HG02970 (cell line): ENCODE data around the gene FRRS1.
"Not testable (repeated sequence)": the region's sequence is repeated elsewhere in the genome, so short reads cannot be mapped to it uniquely, and the experiment has no call there.

ENCODE experiments used
- ATAC-seq: cut with Tn5 transposase; IDR thresholded peaks from one replicate; pipeline ENCODE4 v1.9.1; 2021; ENCODE audit warnings: mild to moderate bottlenecking, moderate library complexity, moderate number of reproducible peaks; ENCODE audit not compliant: unreplicated experiment, low FRiP score

The FRRS1 gene

GRCh38 chr1:99766378-99766800 lies at the start of gene FRRS1:
FRRS1 (minus strand) TSS chr1:99766635; CDS start chr1:99748768, 17,867 bp downstream.
- peak; percentile 91 for ATAC-seq

GRCh38 chr1:99814373-99814900 lies 48.0 kb upstream of the FRRS1 start:
- no peak for ATAC-seq

GRCh38 chr1:99811747-99812146 lies 45.3 kb upstream of the FRRS1 start:
- no peak for ATAC-seq

GRCh38 chr1:99811075-99811474 lies 44.6 kb upstream of the FRRS1 start:
- ATAC-seq = no peak

- peak; percentile 82 for ATAC-seq
Observed at GRCh38 chr1:99808391-99809115, 42.1 kb upstream of the FRRS1 start.

- no peak for ATAC-seq
Observed at GRCh38 chr1:99806882-99807281, 40.4 kb upstream of the FRRS1 start.

- no peak for ATAC-seq
Observed at GRCh38 chr1:99801584-99801983, 35.1 kb upstream of the FRRS1 start.

GRCh38 chr1:99793861-99794260 lies 27.4 kb upstream of the FRRS1 start:
- ATAC-seq = not testable (repeated sequence)

- no peak for ATAC-seq
Observed at GRCh38 chr1:99789715-99790114, 23.3 kb upstream of the FRRS1 start.

- ATAC-seq = no peak
Observed at GRCh38 chr1:99788896-99789295, 22.5 kb upstream of the FRRS1 start.

- ATAC-seq = no peak
Observed at GRCh38 chr1:99786751-99787501, 20.5 kb upstream of the FRRS1 start.

GRCh38 chr1:99784809-99785255 lies 18.4 kb upstream of the FRRS1 start:
- no peak for ATAC-seq

GRCh38 chr1:99784143-99784542 lies 17.7 kb upstream of the FRRS1 start:
- ATAC-seq = no peak

GRCh38 chr1:99782920-99783319 lies 16.5 kb upstream of the FRRS1 start:
- ATAC-seq = no peak

- no peak for ATAC-seq
Observed at GRCh38 chr1:99782397-99782796, 16.0 kb upstream of the FRRS1 start.

GRCh38 chr1:99781798-99782197 lies 15.4 kb upstream of the FRRS1 start:
- ATAC-seq = no peak

- no peak for ATAC-seq
Observed at GRCh38 chr1:99777752-99778151, 11.3 kb upstream of the FRRS1 start.

- ATAC-seq = no peak
Observed at GRCh38 chr1:99776120-99776519, 9.7 kb upstream of the FRRS1 start.

GRCh38 chr1:99772809-99773208 lies 6.4 kb upstream of the FRRS1 start:
- ATAC-seq = no peak

- no peak for ATAC-seq
Observed at GRCh38 chr1:99771513-99771918, 5.1 kb upstream of the FRRS1 start.

- ATAC-seq = no peak
Observed at GRCh38 chr1:99768524-99769245, 2.2 kb upstream of the FRRS1 start.
